GM12891 (cell line): Measurements from ENCODE around the gene CDH24.

ENCODE experiments used
- DNase-seq: peaks from one replicate; pipeline ENCODE4 v3.0.0; 2011; ENCODE audit warnings: low spot score; ENCODE audit not compliant: insufficient read length
- FAIRE-seq: peaks from 2 replicates; lab custom pipeline; 2011; peaks lifted over from hg19 to GRCh38; lab: Jason Lieb, UNC
- PAX5 ChIP-seq: IDR thresholded peaks from 2 replicates; pipeline ENCODE4 v1.6.1; 2011; ENCODE audit warnings: low read length, moderate library complexity, mild to moderate bottlenecking; ENCODE audit not compliant: insufficient read depth, severe bottlenecking
- POLR2A ChIP-seq: IDR thresholded peaks from 2 replicates; pipeline ENCODE4 v1.6.1; 2011; ENCODE audit warnings: low read depth, low read length, control low read depth
- POLR2AphosphoS5 ChIP-seq: IDR thresholded peaks from 2 replicates; pipeline ENCODE4 v1.6.1; 2011; ENCODE audit warnings: low read depth, low read length, control low read depth
- POU2F2 ChIP-seq: IDR thresholded peaks from 2 replicates; pipeline ENCODE4 v1.6.1; 2011; ENCODE audit warnings: low read depth, mild to moderate bottlenecking, control low read depth, low read length, moderate library complexity
- SPI1 ChIP-seq: IDR thresholded peaks from 2 replicates; pipeline ENCODE4 v1.6.1; 2011; ENCODE audit warnings: low read depth, low read length, control low read depth
- TAF1 ChIP-seq: IDR thresholded peaks from 2 replicates; pipeline ENCODE4 v1.6.1; 2011; ENCODE audit warnings: low read depth, low read length, control low read depth

Gene CDH24

DNA sequence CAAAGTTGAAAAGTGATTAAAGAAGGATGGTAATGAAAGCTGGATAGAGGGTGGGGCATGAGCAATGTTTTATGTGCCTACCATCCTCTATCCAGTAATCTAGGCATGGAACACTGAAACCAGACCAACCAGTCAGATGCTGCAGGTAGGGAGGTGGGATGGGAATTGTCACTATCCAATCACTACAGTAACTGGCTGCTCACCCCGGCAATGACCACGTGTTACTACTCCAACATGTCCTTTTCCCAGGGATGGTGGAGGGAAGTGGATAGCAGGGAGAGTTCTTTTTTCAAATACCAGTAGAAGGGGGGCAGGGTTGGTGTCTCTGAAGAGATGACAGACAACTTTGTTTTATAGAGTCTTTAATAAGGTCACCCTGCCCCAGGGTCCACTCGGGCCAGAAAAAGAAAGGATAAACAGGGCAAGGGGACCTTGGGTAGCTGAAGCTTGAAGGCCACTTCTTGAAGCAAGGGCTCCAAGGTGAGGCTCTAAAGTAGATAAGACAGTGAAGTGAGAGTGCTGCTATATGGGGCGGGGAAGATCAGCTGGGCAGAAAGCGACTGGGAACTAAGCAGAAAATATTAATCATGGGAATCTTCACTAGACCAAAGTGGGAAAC lies 14.7 kb upstream of the CDH24 start:
- no peak for TF ChIP-seq TAF1
- no peak for TF ChIP-seq PAX5
- no peak for TF ChIP-seq POLR2AphosphoS5
- no peak for TF ChIP-seq SPI1
- TF ChIP-seq POU2F2: no peak
- TF ChIP-seq POLR2A: no peak
- DNase-seq (no peak), FAIRE-seq (no peak)

DNA sequence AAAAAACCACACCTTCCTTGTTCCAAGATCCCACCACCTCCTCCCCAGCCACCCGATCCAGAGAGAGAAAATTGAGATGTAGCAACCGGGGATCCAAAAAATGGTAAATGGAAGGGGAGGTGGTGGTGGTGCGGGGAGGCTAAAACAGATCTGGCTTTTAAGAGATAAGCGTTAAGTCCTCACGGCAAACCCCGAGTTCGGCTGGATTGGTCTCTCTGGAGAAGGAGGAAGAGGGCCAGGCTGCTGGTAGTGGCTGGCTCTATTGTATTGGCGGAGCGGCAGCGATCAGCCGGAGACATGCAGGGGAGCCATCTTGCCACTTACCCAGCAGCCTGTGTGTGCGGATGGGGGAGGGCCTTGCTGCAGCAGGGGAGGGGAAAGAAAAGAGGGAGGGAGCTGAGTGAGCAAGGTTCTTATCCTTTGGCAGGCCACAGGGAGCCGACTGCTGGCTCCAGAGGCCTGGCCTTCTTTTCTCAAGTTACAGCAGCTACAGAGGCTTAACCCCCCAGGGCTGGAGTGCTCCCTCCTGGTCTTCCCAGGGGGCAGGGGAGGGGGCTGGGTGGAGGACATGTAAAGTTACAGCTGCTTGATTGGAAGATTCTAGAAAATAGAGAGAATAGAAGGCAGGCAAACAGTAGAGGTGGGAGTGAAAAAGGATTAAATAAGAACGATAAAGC lies 14.1 kb upstream of the CDH24 start:
- FAIRE-seq: peak; percentile 94
- DNase-seq: peak; percentile 73
- TF ChIP-seq POLR2AphosphoS5 (peak; percentile 94), POLR2A (peak; percentile 86), PAX5 (no peak), POU2F2 (0 out of 2 replicates have a peak, but pooled peaks have one; percentile 62), TAF1 (peak; percentile 96)

DNA sequence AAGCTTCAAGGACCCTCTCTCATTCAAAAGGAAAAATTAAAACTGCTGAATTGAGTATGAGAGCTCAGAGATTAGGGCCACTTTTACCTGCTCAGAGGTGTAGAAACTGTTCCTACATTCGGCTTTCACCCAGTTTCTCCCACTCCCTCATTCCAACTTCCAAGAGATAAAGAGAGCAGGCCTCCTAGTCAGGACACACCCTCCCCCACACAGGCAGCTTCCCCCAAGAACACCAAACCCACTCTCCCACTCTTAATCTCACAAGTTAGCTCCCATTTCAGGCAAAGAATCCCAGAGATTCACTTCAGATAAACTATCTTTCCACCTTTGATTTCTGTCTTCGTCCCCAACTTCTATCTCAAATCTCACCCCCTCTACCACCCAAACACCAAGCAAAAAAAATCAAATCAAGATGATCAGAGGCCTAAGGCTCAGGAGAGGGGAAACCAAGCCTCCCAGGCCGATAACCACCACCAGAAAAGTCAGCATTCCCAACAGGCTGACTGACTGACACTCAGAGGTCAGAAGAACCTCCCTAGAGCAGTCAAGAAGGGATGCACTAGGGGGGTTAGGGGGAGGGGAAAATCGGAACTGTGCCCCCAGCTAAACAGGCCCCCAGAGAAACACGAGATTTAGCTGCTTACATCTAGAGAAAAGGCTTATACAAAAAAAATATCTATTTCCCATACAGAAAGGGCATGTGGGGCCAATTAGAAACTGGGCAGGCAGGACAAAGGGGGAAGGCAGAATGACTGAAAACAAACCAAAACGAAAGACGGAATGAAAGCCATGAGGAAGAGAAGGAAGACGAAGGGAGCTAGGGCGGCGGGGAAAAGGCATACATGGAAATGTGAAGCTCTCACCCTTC lies 13.2 kb upstream of the CDH24 start:
- no peak for FAIRE-seq
- TF ChIP-seq POLR2AphosphoS5 (no peak), TAF1 (no peak), POU2F2 (no peak), POLR2A (no peak), PAX5 (no peak), SPI1 (no peak)
- DNase-seq: no peak

DNA sequence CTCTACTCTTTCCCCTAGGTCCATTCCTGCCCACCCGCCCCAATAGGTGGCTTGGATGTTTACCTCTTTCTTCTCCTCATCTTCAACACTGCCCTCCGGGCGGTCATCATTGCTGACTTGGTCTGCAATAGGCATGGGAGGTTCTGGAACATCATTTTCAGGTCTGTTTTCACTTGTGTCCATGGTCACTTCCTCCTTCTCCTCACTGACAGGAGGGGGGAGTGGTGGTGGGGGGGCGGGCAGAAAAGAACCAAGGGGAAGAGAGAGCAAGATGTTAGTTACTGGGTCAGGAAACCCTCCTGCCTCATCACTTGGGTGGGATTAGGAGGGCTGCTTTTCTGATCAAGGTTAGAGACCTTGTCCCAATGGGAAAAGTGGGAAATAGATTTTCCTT lies 12.1 kb upstream of the CDH24 start:
- DNase-seq (no peak), FAIRE-seq (no peak)
- TF ChIP-seq PAX5: no peak
- TF ChIP-seq SPI1: no peak
- no peak for TF ChIP-seq POU2F2
- no peak for TF ChIP-seq POLR2AphosphoS5
- no peak for TF ChIP-seq POLR2A
- no peak for TF ChIP-seq TAF1

DNA sequence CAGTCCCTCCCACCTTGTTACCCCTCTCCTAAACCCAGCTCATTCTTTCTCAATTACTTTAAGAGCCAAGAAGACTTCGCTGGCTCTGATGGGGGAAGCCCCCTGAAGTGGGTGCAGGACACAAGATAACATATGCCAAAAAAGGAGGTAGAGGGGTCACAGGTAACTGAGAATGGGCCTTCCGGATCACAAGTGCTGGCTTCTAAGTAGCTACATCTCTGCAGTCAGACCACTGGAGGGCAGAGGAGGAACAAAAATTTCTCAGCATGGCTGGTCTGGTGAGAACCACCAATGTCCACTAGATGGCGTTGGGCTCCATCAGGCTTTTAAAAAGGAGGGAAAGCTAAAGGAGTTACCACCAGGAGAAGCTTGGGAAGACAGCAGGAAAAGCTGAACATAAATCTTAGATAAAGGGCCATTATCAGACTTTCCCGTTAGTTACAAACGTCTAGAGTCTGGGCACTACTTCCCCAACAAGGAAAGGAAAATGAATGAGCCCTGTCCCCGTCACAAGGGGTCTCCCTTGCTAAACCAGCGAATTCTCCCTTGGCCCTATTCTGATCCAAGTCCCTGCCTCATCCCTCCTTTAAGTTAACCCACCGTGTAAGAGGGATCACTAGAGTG lies 11.6 kb upstream of the CDH24 start:
- peak; percentile 84 for DNase-seq
- TF ChIP-seq POU2F2 (no peak), POLR2A (no peak), PAX5 (no peak), TAF1 (no peak), POLR2AphosphoS5 (no peak), SPI1 (no peak)
- peak; percentile 77 for FAIRE-seq

DNA sequence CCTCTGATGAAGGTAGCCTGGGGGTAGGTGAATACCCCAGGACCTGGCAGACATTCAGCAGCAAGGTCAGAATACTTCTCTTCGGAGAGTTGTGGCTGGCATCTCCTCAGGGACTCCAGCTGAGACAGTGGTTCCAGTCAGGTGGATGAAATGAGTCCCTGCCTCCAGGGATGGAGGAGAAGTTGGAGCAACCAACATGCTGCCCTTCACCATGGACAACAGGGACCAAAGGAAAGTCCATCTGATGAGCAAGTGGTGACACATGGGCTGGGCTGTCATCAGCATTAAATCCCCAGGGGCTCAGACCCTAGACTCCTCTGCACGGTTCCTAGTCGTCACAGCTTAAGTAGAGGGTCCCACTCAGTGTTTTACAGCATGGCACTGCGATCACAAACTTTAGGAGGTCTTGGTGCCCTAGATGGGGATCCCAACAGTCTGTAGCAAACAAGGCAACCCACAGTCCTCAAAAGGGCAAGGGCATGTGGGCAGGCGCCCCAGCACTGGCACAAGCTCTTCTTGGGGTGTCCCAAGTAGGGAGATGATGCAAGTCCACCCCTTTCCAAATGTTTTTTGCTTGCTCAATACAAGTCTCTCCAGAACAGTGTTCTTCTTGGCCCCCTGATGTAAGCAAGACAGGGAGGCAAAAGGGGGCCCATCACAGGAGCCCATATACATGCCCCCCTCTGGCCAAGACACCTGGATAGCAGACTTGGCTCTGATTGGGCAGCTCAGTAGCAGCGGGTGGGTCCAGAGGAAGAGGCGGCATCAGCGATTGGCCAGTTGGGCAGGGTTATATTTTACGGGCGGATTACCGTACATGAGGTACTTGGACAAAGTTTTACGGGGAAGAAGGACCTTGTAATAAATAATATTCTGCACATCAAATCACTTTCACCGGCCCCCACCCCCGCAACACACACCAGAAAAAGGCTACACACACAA lies 10.8 kb upstream of the CDH24 start:
- TF ChIP-seq PAX5 (no peak), TAF1 (no peak), POLR2AphosphoS5 (no peak), POU2F2 (no peak), SPI1 (no peak), POLR2A (no peak)
- FAIRE-seq: no peak
- DNase-seq: no peak

DNA sequence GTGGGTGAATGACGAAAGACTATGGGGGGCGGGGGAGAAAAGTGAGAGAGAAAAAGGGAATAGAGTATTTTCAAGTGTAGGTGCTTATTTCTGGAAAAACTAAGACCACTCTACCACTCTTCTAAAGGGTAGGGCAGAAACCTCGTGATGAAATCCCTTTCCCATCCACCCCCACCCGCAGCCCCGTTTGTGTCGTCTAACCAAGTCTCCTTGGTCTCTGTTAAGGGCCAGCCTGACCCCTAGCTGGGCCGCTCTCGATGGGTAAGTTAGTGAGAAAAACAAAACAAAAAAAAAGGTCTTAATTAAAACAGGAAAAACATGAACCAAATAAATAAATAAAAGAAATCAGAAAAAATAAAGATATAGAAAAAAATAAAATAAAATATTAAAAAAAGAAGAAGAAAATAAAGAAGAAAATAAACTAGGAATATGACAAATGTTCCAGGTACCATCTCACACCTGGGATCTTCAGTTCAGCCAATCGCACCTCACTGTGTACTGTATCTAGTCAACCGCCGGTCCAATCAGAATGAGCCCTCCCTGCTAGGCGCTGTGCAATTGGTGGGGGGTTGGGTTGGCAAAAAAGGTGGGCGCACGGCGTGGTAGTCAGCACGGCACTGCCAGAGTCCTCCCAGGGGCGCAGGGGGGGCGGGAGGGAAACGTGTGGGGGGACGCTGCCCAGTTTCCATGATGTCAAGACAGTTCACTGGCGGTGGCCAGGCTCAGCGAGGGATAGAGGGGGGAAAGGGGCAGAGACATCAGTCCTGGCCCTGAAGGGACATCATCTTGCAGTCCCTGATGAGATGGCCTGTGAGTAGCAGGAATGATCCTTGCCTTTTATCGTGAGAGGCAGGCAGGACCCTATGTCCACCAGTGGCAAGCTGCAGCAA lies 9.8 kb upstream of the CDH24 start:
- TF ChIP-seq TAF1: no peak
- TF ChIP-seq POU2F2: no peak
- TF ChIP-seq POLR2AphosphoS5: no peak
- TF ChIP-seq SPI1: no peak
- TF ChIP-seq POLR2A: no peak; the same call in 1 of the 2 replicates
- FAIRE-seq (no peak), DNase-seq (no peak)

DNA sequence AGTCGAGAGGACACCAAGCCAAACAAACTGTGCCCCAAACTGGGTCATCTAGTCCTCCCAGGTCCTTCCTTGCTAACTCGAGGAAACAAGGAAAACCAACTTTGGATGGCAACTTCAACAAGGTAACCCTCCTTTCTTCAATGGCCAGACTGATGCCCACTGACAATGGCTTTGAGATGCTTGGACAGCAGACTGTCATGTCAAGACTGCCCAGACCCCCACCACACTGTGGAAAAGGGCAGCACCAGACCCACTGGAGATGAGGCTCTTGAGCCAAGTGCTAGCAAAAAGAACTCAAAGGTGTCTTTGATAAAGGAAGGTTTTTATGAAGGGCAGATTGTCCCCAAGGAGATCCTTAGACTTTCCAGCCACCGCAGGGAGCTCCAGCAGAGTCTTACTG lies 9.0 kb upstream of the CDH24 start:
- TF ChIP-seq PAX5: no peak
- no peak for TF ChIP-seq SPI1
- no peak for TF ChIP-seq POU2F2
- TF ChIP-seq POLR2A: no peak
- TF ChIP-seq POLR2AphosphoS5: no peak
- TF ChIP-seq TAF1: no peak
- DNase-seq (no peak), FAIRE-seq (no peak)
